Measurements from ENCODE around the gene KCTD3.

GRCh38 chr1:215555531-215555930 is 11.6 kb upstream of the KCTD3 start:
- TF ChIP-seq EZH2 (IDR thresholded peaks at IDR 0.05; ENCODE audit: borderline replicate concordance, low read length) (no peak), CTCF (conservative IDR thresholded peaks at IDR 0.05 in 1 of 2, IDR thresholded peaks at IDR 0.05 in 1 of 2; ENCODE audit: extremely low read depth in 1 of 2, insufficient read depth in 1 of 2, low read depth in 1 of 2, low read length in 2 of 2) (no peak)
